HUDEP-2 (cell line): ENCODE data around the gene MARCO.
A peak's percentile ranks its signal among the peaks of the same experiment; 100 is the strongest.
"Not testable (repeated sequence)": the region's sequence is repeated elsewhere in the genome, so short reads cannot be mapped to it uniquely, and the experiment has no call there.

Source experiments
- DNase-seq, 76 experiments: peaks; one replicate each; lab custom pipeline; 2025; ENCODE audit not compliant: unreplicated experiment in 76 of 76; lab: John Stamatoyannopoulos, UW

The MARCO gene

DNA sequence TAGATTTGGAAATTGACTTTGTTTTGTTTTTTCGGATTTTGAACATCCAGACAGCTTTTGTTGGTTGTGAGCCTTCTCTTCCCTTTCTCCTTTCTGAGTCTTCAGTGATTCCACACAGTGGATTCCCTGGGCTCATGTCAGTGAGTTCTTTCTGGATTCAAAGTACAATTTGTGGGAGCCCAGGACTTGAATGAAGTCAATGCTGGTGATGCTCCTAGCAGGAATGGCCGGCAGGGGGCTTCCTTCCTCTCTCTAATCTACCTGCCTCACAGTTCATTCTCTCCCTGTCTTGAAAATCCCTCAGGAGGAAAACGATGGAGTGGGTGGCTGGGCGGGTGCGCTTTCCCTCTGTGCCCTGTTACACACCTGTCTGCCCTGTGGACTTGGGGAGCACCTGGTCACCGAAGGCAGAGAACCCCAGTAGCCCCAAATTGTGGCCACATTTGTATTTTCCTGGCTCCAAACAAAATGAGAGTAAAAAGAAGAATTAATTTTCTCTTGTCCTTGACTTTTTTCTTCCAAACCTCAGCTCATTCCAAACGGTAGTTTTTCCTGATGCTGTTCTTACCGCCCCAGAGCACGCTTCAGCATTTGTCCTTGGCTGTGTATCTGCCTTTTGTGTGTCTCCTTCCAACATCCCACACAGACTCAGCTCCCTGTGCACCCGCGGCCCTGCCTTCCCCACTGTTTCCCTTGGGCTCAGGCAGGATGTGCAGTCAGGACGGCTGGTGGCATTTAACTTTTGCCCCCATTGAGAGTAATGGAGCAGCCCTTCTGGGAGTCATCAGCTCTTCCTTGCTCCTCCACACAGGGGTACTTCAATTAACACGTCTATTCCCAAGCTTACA is 86.6 kb downstream of the MARCO start:
- DNase-seq: peak in 16 of 76 experiments; percentile 2 to 38 (median 8)

DNA sequence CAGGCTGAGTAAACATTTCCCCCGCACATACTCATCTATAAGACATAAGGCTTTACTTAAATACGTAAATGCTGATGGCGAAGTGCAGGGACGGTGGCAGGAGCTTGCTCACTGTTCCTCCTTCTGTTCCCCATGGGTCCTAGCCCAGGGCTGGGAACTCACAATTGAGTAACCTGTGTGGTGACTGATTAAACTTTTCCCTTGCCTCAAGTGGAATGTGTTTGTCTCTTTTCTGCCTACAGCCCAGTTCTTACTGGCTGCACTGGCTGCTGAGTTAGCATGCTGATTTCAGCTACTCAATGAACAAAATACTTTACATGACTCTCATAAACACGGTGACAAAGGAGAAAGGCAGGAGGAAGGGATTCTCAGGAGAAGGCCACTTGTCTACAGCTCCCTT is 87.3 kb downstream of the MARCO start:
- no peak for DNase-seq

DNA sequence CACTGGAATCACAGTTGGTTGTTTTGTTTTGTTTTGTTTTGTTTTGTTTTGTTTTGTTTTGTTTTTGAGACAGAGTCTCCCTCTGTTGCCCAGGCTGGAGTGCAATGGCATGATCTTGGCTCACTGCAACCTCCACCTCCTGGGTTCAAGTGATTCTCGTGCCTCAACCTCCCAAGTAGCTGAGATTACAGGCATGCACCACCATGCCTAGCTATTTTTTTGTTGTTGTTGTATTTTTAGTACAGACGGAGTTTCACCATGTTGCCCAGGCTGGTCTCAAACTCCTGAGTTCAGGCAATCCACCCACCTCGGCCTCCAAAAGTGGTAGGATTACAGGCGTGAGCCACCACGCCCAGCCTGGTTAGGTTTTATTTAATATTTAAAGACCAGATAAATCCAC is 95.9 kb downstream of the MARCO start:
- DNase-seq: not testable (repeated sequence)

DNA sequence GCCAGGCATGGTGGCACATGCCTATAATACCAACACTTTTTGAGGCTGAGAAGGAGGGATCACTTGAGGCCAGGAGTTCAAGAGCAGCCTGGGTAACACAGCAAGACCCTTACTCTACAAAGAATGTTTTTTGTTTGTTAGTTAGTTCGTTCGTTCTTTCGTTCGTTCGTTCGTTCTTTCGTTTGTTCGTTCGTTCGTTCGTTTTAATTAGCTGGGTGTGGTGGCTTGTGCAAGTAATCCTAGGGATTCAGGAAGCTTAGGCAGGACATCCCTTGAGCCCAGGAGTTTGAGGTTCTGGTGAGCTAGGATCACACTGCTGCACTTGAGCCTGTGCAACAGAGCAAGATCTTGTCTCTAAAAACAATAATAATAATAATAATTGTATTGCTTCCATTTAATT is 98.7 kb downstream of the MARCO start:
- DNase-seq: no peak
